Measurements from ENCODE around the gene RPL39L. TPM values are rescaled to one million over a fixed set of nuclear protein-coding genes. Genes with fewer than 3 reads are reported as not detected.

The RPL39L gene
- total RNA-seq, 2 donors from 2014 or later: 7.8 TPM; not detected in 1

DNA sequence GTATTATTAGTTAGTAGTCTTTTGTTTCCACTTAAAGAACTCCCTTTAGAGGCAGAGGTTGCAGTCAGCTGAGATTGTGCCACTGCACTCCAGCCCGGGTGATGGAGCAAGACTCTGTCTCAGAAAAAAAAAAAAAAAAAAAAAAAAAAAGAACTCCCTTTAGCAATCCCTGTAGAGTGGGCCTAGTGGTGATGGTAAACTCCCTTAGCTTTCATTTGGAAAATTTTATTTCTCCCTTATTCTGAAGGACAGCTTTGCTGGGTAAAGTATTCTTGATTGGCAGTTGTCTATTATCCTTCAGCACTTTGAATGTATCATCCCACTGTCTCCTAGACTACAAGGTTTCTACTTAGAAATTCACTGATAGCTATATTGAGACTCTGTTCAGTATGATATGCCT is 46.0 kb downstream of the RPL39L start:
- TF ChIP-seq POLR2A (IDR thresholded peaks at IDR 0.05): no peak
- no peak for TF ChIP-seq CTCF (IDR thresholded peaks at IDR 0.05)
- no peaks in the 10 kb centered on the region for H3K4me1 ChIP-seq
- WGBS, 2 donors: 80 to 81% methylated on average over 1 of the region's 1 CpG
- H3K27me3 ChIP-seq: no peaks in the 10 kb centered on the region
- intact Hi-C loops (cut with DNase I): no loop called here
- no peaks in the 10 kb centered on the region for H3K36me3 ChIP-seq (replicated peaks in 1 of 2; ENCODE audit: insufficient read depth in 1 of 2, low read depth in 2 of 2)
- H3K9me3 ChIP-seq: peaks cover 0 to 6% (median 0%) of the 10 kb centered on the region in 3 donors
- ATAC-seq (no peak), DNase-seq (no peak)
- H3K4me3 ChIP-seq: no peak overlapping the region
- no peak overlapping the region for H3K27ac ChIP-seq

DNA sequence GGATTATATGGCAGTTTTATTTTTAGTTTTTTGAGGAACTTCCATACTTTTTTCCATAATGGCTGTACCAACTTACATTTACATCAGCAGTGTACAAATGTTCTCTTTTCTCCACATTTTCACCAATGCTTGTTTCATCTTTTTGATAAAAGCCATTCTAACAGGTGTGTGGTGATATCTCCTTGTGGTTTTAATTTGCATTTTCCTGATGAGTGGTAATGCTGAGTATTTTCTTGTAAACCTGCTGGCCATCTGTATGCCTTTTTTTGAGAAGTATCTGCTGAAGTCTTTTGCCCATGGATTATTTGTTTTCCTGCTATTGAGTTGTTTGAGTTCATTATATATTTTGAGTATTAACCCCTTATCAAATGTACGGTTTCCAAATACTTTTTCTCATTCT is 50.6 kb downstream of the RPL39L start:
- H3K27ac ChIP-seq: no peak overlapping the region
- H3K9me3 ChIP-seq: peaks cover 0 to 8% (median 0%) of the 10 kb centered on the region in 3 donors
- DNase-seq (no peak), ATAC-seq (no peak)
- WGBS, 2 donors: 57 to 75% methylated on average over 1 of the region's 1 CpG
- H3K27me3 ChIP-seq: no peaks in the 10 kb centered on the region
- no peaks in the 10 kb centered on the region for H3K36me3 ChIP-seq (replicated peaks in 1 of 2; ENCODE audit: insufficient read depth in 1 of 2, low read depth in 2 of 2)
- intact Hi-C loops (cut with DNase I): no loop called here
- no peaks in the 10 kb centered on the region for H3K4me1 ChIP-seq
- no peak for TF ChIP-seq CTCF (IDR thresholded peaks at IDR 0.05)
- TF ChIP-seq POLR2A (IDR thresholded peaks at IDR 0.05): no peak
- no peak overlapping the region for H3K4me3 ChIP-seq

DNA sequence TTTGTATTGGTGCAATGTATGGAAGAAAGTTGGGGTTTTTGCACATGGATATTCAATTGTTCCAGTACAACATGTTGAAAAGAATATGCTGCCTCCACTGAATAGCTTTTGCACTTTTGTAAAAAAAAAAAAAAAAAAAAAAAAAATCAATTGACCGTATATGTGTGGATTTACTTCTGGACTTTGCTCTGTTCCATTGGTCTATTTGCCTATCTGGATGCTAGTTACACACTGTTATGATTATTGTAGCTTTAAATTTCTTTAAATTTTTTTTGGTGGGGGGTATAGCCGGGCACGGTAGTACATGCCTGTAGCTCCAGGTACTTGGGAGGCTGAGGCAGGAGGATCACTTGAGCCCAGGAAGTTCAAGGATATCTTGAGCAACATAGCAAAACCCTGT is 52.5 kb downstream of the RPL39L start:
- intact Hi-C loops (cut with DNase I): no loop called here
- H3K4me1 ChIP-seq: no peaks in the 10 kb centered on the region
- peaks cover 0 to 8% (median 0%) of the 10 kb centered on the region in 3 donors for H3K9me3 ChIP-seq

DNA sequence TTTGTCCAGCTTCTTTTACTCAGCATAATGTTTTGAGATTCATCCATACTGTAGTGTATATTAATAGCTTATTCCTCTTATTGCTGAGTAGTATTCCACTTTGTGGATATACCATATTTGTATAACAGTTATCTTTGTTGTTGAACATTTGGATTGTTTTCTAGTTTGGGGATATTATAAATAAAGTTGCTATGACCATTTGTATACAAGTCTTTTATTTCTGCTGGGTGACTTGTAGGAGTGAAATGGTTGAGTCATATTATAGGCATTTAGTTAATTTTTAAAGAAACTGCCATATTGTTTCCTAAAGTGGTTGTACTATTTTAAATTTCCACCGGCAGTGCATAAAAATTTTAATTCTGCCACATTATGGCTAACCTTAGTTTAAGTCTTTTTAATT is 53.4 kb downstream of the RPL39L start:
- ATAC-seq: no peak
- Histone ChIP-seq H3K4me1 (no peaks in the 10 kb centered on the region), H3K36me3 (replicated peaks in 1 of 2; ENCODE audit: insufficient read depth in 1 of 2, low read depth in 2 of 2) (no peaks in the 10 kb centered on the region), H3K27me3 (no peaks in the 10 kb centered on the region), H3K4me3 (no peak overlapping the region), H3K27ac (no peak overlapping the region), H3K9me3 (peaks cover 0 to 8% (median 0%) of the 10 kb centered on the region in 3 donors)
- DNase-seq: no peak
- intact Hi-C loops (cut with DNase I): no loop called here
- 78 to 86% methylated on average over 1 of the region's 1 CpG for WGBS, 2 donors
- no peak for TF ChIP-seq POLR2A (IDR thresholded peaks at IDR 0.05)
- no peak for TF ChIP-seq CTCF (IDR thresholded peaks at IDR 0.05)

More for the DNA sequence above, 52.5 kb downstream of the RPL39L start:
- H3K4me3 ChIP-seq: no peak overlapping the region
- DNase-seq (no peak), ATAC-seq (no peak)
- H3K36me3 ChIP-seq (replicated peaks in 1 of 2; ENCODE audit: insufficient read depth in 1 of 2, low read depth in 2 of 2): no peaks in the 10 kb centered on the region
- no peaks in the 10 kb centered on the region for H3K27me3 ChIP-seq
- TF ChIP-seq POLR2A (IDR thresholded peaks at IDR 0.05) (no peak), CTCF (IDR thresholded peaks at IDR 0.05) (no peak)
- no peak overlapping the region for H3K27ac ChIP-seq
- WGBS, 2 donors: 58 to 70% methylated on average over 3 of the region's 3 CpGs

DNA sequence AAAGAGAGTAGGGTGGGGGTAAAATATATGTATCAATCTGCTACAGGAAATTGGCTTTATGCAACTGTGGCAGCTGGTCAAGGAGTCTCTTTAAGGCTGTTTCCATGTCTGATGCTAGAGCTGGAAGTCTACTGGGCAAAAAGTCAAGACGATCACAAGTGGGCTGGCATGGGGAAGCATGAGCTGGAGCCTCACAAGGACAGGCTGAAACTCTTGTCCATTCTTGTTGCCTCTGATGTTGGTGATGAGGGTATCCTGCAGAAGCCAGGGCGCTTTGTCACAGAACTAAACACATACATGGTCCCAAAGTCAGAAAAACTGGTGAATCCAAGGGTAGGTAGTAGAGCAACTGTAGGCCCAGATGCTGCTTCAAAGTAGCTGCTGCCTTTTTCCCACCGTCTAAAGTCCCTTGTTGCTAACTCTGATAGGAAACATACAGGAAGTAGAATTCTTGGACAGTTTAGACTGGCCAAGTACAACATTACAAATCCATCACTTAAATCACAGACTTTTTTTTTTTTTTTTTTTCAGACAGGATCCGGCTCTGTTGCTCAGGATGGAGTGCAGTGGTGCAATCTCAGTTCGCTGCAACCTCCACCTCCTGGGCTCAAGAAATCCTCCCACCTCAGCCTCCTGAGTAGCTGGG is 54.2 kb downstream of the RPL39L start:
- no peaks in the 10 kb centered on the region for H3K27me3 ChIP-seq
- ATAC-seq (no peak), DNase-seq (no peak)
- peaks cover 0 to 8% (median 0%) of the 10 kb centered on the region in 3 donors for H3K9me3 ChIP-seq
- intact Hi-C loops (cut with DNase I): no loop called here
- H3K27ac ChIP-seq: no peak overlapping the region
- no peaks in the 10 kb centered on the region for H3K4me1 ChIP-seq
- no peak for TF ChIP-seq CTCF (IDR thresholded peaks at IDR 0.05)
- no peak for TF ChIP-seq POLR2A (IDR thresholded peaks at IDR 0.05)
- no peaks in the 10 kb centered on the region for H3K36me3 ChIP-seq (replicated peaks in 1 of 2; ENCODE audit: insufficient read depth in 1 of 2, low read depth in 2 of 2)
- no peak overlapping the region for H3K4me3 ChIP-seq
- 63 to 68% methylated on average over 5 of the region's 5 CpGs for WGBS, 2 donors
